Heart left ventricle (tissue), 16 donors: Measurements from ENCODE around the gene AGPAT2. TPM values are rescaled to one million over a fixed set of nuclear protein-coding genes. Genes with fewer than 3 reads are reported as not detected.
A peak's percentile ranks its signal among the peaks of the same experiment; 100 is the strongest.

Experiments used
- ATAC-seq, 4 donors: fragments of 200-7000 bp; cut with Tn5 transposase; one replicate each; pipeline ENCODE4 v1.9.1; 2020 to 2022; ENCODE audit warnings: moderate library complexity in 4 of 4, mild to moderate bottlenecking in 3 of 4, moderate number of reproducible peaks in 1 of 4
- DNase-seq, 5 donors: peaks; one replicate each; pipeline ENCODE4 v3.0.0-alpha.2; 2020
- H3K27ac ChIP-seq, 12 donors: fragments of 200-600 bp; sonication (generic) in 4 of 12; one replicate each; pipeline versions ENCODE4 v1.5.0 to v1.8.0; 2016 to 2022; ENCODE audit warnings: mild to moderate bottlenecking in 2 of 12
- H3K27me3 ChIP-seq, 9 donors: fragments of 200-600 bp; sonication (generic) in 2 of 9; one replicate each; pipeline versions ENCODE4 v1.5.1 to v1.8.0; 2016 to 2022; ENCODE audit warnings: mild to moderate bottlenecking in 3 of 9
- H3K36me3 ChIP-seq, 9 donors: fragments of 200-600 bp; sonication (generic) in 2 of 9; one replicate each; pipeline versions ENCODE4 v1.5.0 to v1.8.0; 2018 to 2022; ENCODE audit warnings: mild to moderate bottlenecking in 2 of 9
- H3K4me1 ChIP-seq, 12 donors: fragments of 200-600 bp; sonication (generic) in 4 of 12; one replicate each; pipeline versions ENCODE4 v1.5.0 to v1.8.0; 2016 to 2022; ENCODE audit warnings: mild to moderate bottlenecking in 3 of 12
- H3K4me3 ChIP-seq, 12 donors: fragments of 200-600 bp; sonication (generic) in 4 of 12; one replicate each; pipeline versions ENCODE4 v1.5.0 to v1.8.0; 2017 to 2022; ENCODE audit warnings: mild to moderate bottlenecking in 9 of 12, moderate library complexity in 4 of 12
- H3K9me3 ChIP-seq, 12 donors: fragments of 200-600 bp; sonication (generic) in 4 of 12; one replicate each; pipeline versions ENCODE4 v1.5.0 to v1.8.0; 2016 to 2022; ENCODE audit warnings: mild to moderate bottlenecking in 1 of 12
- POLR2A ChIP-seq, 2 donors: fragments of 450-650 bp; IDR thresholded peaks; one replicate each; pipeline ENCODE4 v1.6.1; 2017; ENCODE audit warnings: antibody characterized with exemption in 2 of 2, mild to moderate bottlenecking in 2 of 2, moderate library complexity in 2 of 2
- WGBS, 4 donors: extraction: QIAGEN DNeasy Blood & Tissue Kit in 2 of 4; methylation state at CpG; one replicate each; pipeline versions ENCODE4 v1.1.5 to v1.1.7; 2013 to 2018; 5-methylcytosine and 5-hydroxymethylcytosine counted together
- intact Hi-C, 10 donors: fragments of 100-400 bp; cut with DNase I; formaldehyde crosslinking; loops; one replicate each; pipeline versions ENCODE4 v1.11.1 to v1.14.2; 2022
- microRNA counts, 2 donors: library from miRNA; unstranded; fragments of <30 nt; microRNA quantifications; one replicate each; lab custom pipeline; 2016
- microRNA-seq, 4 donors: library from miRNA; unstranded; fragments of <30 nt; microRNA quantifications; one replicate each; pipeline versions ENCODE4 to v1.2.0, GENCODE V29; 2017 to 2020
- polyA plus RNA-seq, 2 donors: library from polyadenylated mRNA; stranded (reverse); fragments of 200-250 nt; gene quantifications; one replicate each; pipeline ENCODE4 v1.2.3, GENCODE V29; 2013
- total RNA-seq, 9 donors: library from RNA; depleted of rRNA in 2 of 9; stranded (reverse); fragments of >200 nt in 2 of 9; fragmentation: NEBNext Ultra II Directional in 3 of 9; extraction: Animal tissue kit (Norgen Biotek cat#: 25700) in 3 of 9; gene quantifications; one replicate each; pipeline versions ENCODE4 v1.1.0 to v1.2.4, GENCODE V29; 2016 to 2023
- TF ChIP-seq, protein P1 (sequence below), 12 donors: fragments of 200-600 bp; sonication (generic) in 4 of 12; IDR thresholded peaks; one replicate each; pipeline versions ENCODE4 v1.5.0 to v1.8.0; 2018 to 2022; ENCODE audit warnings: antibody characterized with exemption in 12 of 12, mild to moderate bottlenecking in 5 of 12
- donor health status: ischemic (EF 13 %, LVEDD 7.1; RV severe dilation, severe dysfunction).
- donor health status: healthy with polysubstance abuse.
- donor health status: DM: no; HTN: yes; CAD: no.
- donor health status: DM: no; HTN: no; CAD: no.
- donor health status: ischemic (EF 25% LVEDD 6.9; RV normal size, moderate dysfunction).
- donor health status: ischemic (EF 25% LVEDD 5.7; RV mildly dilated, moderate dysfunction).
- donor health status: healthy.
- donor health status: DM: yes; HTN: yes; CAD: no.
- donor health status: ischemic (EF 35%, LVEDD 5.7; RV mildly dilated, moderate dysfunction).
- donor health status: nonischemic (EF 11% LVEDD 7.7; RV severe dilation, severe dysfunction).
- donor health status: DM: yes; HTN: yes; CAD: no.
- donor health status: PGD.
- donor health status: ischemic (EF 29% LVEDD 5.4; RV normal size, mild dysfunction).
- donor health status: nonischemic (EF 23%, LVEDD 6.1; RV moderate dilation, normal function).

The AGPAT2 gene
- total and polyA plus RNA-seq, 11 donors = 52.4 to 122 (median 69.3) TPM

DNA sequence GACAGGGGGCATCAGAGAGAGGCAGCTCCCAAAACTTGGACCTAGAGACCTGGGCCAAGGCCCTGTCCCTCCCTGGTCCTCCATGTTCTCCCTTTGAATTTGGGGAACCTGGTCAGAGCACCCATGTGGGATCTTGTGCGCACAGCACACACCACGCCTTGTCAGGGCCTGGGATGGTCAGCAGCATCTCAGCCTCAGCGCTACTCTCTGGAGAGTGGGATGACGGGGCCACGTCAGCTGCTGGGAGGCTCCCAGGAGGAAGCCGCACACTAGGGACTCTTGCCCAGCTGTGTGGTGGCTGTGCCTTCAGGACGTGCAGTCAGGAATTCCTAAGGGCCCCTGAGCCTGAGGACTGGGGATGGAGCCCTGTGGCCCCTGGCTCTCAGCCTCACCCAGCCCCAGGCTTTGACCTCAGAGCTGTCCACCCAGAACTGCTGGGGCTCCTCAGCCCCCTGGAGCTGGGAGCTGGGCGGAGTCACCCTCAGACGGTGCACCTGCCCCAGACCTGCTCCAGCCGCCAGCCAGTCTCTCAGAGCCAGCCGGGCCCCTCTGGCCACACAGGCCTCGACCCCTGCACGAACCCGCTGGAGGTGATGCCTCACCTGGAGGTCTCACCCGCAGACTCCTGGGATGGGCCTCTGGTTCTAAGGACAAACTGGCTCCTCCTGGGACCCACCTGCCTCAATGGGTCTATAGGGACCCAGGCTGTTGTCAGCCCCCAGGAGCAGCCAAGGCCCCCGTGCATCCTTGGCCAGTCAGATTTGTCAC is 62.9 kb downstream of the AGPAT2 start:
- Histone ChIP-seq H3K4me1 (peaks cover 8 to 56% (median 35%) of the 10 kb centered on the region in 12 donors), H3K9me3 (no peaks in the 10 kb centered on the region), H3K27ac (peak overlapping the region in 9 of 12 donors; percentile 26 to 75 (median 54)), H3K27me3 (no peaks in the 10 kb centered on the region), H3K36me3 (no peaks in the 10 kb centered on the region), H3K4me3 (no peak overlapping the region)
- no peak for TF ChIP-seq POLR2A (IDR thresholded peaks at IDR 0.05)
- TF ChIP-seq, protein P1, sequence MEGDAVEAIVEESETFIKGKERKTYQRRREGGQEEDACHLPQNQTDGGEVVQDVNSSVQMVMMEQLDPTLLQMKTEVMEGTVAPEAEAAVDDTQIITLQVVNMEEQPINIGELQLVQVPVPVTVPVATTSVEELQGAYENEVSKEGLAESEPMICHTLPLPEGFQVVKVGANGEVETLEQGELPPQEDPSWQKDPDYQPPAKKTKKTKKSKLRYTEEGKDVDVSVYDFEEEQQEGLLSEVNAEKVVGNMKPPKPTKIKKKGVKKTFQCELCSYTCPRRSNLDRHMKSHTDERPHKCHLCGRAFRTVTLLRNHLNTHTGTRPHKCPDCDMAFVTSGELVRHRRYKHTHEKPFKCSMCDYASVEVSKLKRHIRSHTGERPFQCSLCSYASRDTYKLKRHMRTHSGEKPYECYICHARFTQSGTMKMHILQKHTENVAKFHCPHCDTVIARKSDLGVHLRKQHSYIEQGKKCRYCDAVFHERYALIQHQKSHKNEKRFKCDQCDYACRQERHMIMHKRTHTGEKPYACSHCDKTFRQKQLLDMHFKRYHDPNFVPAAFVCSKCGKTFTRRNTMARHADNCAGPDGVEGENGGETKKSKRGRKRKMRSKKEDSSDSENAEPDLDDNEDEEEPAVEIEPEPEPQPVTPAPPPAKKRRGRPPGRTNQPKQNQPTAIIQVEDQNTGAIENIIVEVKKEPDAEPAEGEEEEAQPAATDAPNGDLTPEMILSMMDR (IDR thresholded peaks at IDR 0.05) = no peak
- no peak for ATAC-seq
- WGBS, 4 donors = 75 to 87% (median 80%) methylated on average over 5 to 16 of the region's 16 CpGs
- DNase-seq = peak in 4 of 5 donors; percentile 20 to 63 (median 50)
- intact Hi-C loops = loop anchor here in 3 of 10 donors (2.0 to 10.0 kb wide), 3 partner anchors 47 to 80 kb away; partner anchors contain the start of gene NOTCH1 (in 2 of the 3)

DNA sequence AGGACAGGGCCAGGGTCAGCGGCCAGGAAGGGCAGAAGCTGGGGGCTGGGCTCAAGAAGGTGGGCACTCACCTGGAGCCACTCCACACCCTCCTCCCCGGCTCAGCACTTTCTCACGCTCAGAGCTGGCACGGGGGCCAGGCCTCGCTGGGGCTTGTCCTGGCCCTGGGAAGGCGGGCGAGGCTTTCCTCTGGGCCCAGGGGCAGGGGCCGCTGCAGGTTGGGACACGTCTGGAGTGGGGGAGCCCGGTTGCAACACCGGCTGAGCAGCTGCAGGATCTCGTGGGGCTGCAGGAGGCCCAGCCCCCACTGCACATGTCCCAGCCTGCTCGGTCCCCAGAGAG is 63.4 kb downstream of the AGPAT2 start:
- peak in 2 of 5 donors; percentile 40 to 42 for DNase-seq
- TF ChIP-seq POLR2A (IDR thresholded peaks at IDR 0.05) = no peak
- TF ChIP-seq, protein P1 (IDR thresholded peaks at IDR 0.05) = no peak
- Histone ChIP-seq H3K36me3 (no peaks in the 10 kb centered on the region), H3K9me3 (no peaks in the 10 kb centered on the region), H3K27ac (peak overlapping the region in 1 of 12 donors; percentile 47), H3K27me3 (no peaks in the 10 kb centered on the region), H3K4me1 (peaks cover 8 to 61% (median 35%) of the 10 kb centered on the region in 12 donors), H3K4me3 (no peak overlapping the region)
- WGBS, 4 donors = 76 to 90% (median 80%) methylated on average over 2 to 13 of the region's 13 CpGs
- no peak for ATAC-seq
- intact Hi-C loops = loop anchor here in 3 of 10 donors (2.0 to 10.0 kb wide), 3 partner anchors 47 to 79 kb away; partner anchors contain the start of gene NOTCH1 (in 2 of the 3)

MicroRNAs encoded within 50 kb of the gene (microRNA counts, 767-probe panel; counts per million panel counts)
- microRNA hsa-miR-126-3p (lab: Ali Mortazavi, UCI) = 5,872 to 6,362 counts per million in 2 donors

Small RNA genes lying within 50 kb of the gene (microRNA-seq; reads per million reads assigned to microRNA genes)
- 87,640 to 233,863 (median 212,136) reads per million in 4 donors for gene MIR126

Other genes starting within 250 kb of the AGPAT2 start
- 10 to 100 TPM in 3 of 9 donors, 1 to 10 TPM in 6; 7.3 to 11.7 (median 9.5) TPM for gene INPP5E, start 247.6 kb downstream of the AGPAT2 start, total RNA-seq
- gene INPP5E, start 247.6 kb downstream of the AGPAT2 start, polyA plus RNA-seq = 1 to 10 TPM; 6.4 to 8.0 TPM
- 10 to 100 TPM; 21.1 to 53.3 (median 30.2) TPM for gene SEC16A, start 204.4 kb downstream of the AGPAT2 start, total RNA-seq
- gene SEC16A, start 204.4 kb downstream of the AGPAT2 start, polyA plus RNA-seq = 10 to 100 TPM; 20.9 to 29.9 TPM
- gene NOTCH1, start 141.4 kb downstream of the AGPAT2 start, total RNA-seq = 10 to 100 TPM; 12.1 to 47.3 (median 22.1) TPM
- 10 to 100 TPM in 1 of 2 donors, 1 to 10 TPM in 1; 8.0 to 12.1 TPM for gene NOTCH1, start 141.4 kb downstream of the AGPAT2 start, polyA plus RNA-seq
- gene EGFL7, start 24.5 kb downstream of the AGPAT2 start, total RNA-seq = 100 to 1,000 TPM in 2 of 9 donors, 10 to 100 TPM in 7; 56.4 to 142 (median 94.0) TPM
- gene EGFL7, start 24.5 kb downstream of the AGPAT2 start, polyA plus RNA-seq = 100 to 1,000 TPM; 103 to 137 TPM
- 10 to 100 TPM; 14.4 to 46.3 (median 19.8) TPM for gene DIPK1B, start 25.1 kb upstream of the AGPAT2 start, total RNA-seq
- gene DIPK1B, start 25.1 kb upstream of the AGPAT2 start, polyA plus RNA-seq = 10 to 100 TPM; 18.1 to 24.4 TPM
- gene LCN10, start 55.5 kb upstream of the AGPAT2 start, total RNA-seq = 10 to 100 TPM in 5 of 9 donors, 1 to 10 TPM in 2, under 1 TPM in 2; 0.50 to 21.5 (median 10.1) TPM
- 10 to 100 TPM; 15.7 to 40.7 TPM for gene LCN10, start 55.5 kb upstream of the AGPAT2 start, polyA plus RNA-seq
- gene LCN6, start 61.1 kb upstream of the AGPAT2 start, total RNA-seq = 10 to 100 TPM in 5 of 9 donors, 1 to 10 TPM in 3, under 1 TPM in 1; 0.81 to 58.7 (median 15.8) TPM
- gene LCN6, start 61.1 kb upstream of the AGPAT2 start, polyA plus RNA-seq = 100 to 1,000 TPM in 1 of 2 donors, 10 to 100 TPM in 1; 46.1 to 101 TPM
- not detected for gene LCN8, start 70.8 kb upstream of the AGPAT2 start, total RNA-seq
- gene LCN8, start 70.8 kb upstream of the AGPAT2 start, polyA plus RNA-seq = not detected
- 1 to 10 TPM in 3 of 9 donors, under 1 TPM in 2, not detected in 4; 0.64 to 2.8 (median 1.2) TPM for gene LCN15, start 77.1 kb upstream of the AGPAT2 start, total RNA-seq
- gene LCN15, start 77.1 kb upstream of the AGPAT2 start, polyA plus RNA-seq = 1 to 10 TPM in 1 of 2 donors, under 1 TPM in 1; 0.65 to 2.4 TPM
- 100 to 1,000 TPM in 1 of 9 donors, 10 to 100 TPM in 8; 45.6 to 122 (median 63.3) TPM for gene TMEM141, start 103.9 kb upstream of the AGPAT2 start, total RNA-seq
- gene TMEM141, start 103.9 kb upstream of the AGPAT2 start, polyA plus RNA-seq = 100 to 1,000 TPM in 1 of 2 donors, 10 to 100 TPM in 1; 86.1 to 116 TPM
- gene CCDC183, start 108.9 kb upstream of the AGPAT2 start, total RNA-seq = 1 to 10 TPM in 7 of 9 donors, under 1 TPM in 2; 0.64 to 3.8 (median 1.4) TPM
- gene CCDC183, start 108.9 kb upstream of the AGPAT2 start, polyA plus RNA-seq = 1 to 10 TPM in 1 of 2 donors, under 1 TPM in 1; 0.32 to 4.7 TPM
- gene RABL6, start 120.5 kb upstream of the AGPAT2 start, total RNA-seq = 10 to 100 TPM; 59.4 to 82.2 (median 71.6) TPM
- gene RABL6, start 120.5 kb upstream of the AGPAT2 start, polyA plus RNA-seq = 10 to 100 TPM; 63.5 to 90.8 TPM
- gene AJM1, start 155.0 kb upstream of the AGPAT2 start, total RNA-seq = 1 to 10 TPM; 2.6 to 7.0 (median 6.2) TPM
- gene AJM1, start 155.0 kb upstream of the AGPAT2 start, polyA plus RNA-seq = 1 to 10 TPM; 2.8 to 5.5 TPM
- gene PHPT1, start 162.0 kb upstream of the AGPAT2 start, total RNA-seq = 100 to 1,000 TPM; 230 to 386 (median 266) TPM
- 100 to 1,000 TPM; 225 to 717 TPM for gene PHPT1, start 162.0 kb upstream of the AGPAT2 start, polyA plus RNA-seq
- 1 to 10 TPM; 2.9 to 8.3 (median 6.1) TPM for gene MAMDC4, start 164.9 kb upstream of the AGPAT2 start, total RNA-seq
- gene MAMDC4, start 164.9 kb upstream of the AGPAT2 start, polyA plus RNA-seq = 10 to 100 TPM in 1 of 2 donors, 1 to 10 TPM in 1; 4.5 to 14.9 TPM
- gene EDF1, start 178.9 kb upstream of the AGPAT2 start, total RNA-seq = 100 to 1,000 TPM; 289 to 467 (median 341) TPM
- gene EDF1, start 178.9 kb upstream of the AGPAT2 start, polyA plus RNA-seq = 100 to 1,000 TPM; 454 to 605 TPM
- gene TRAF2, start 199.1 kb upstream of the AGPAT2 start, total RNA-seq = 10 to 100 TPM in 3 of 9 donors, 1 to 10 TPM in 6; 6.3 to 14.7 (median 9.1) TPM
- 10 to 100 TPM; 10.6 to 28.3 TPM for gene TRAF2, start 199.1 kb upstream of the AGPAT2 start, polyA plus RNA-seq